CD14-positive monocyte (primary cell): ENCODE results near the gene APOC4. TPM values are rescaled to one million over a fixed set of nuclear protein-coding genes. Genes with fewer than 3 reads are reported as not detected.

Source experiments
- DNase-seq, 3 donors: peaks; one replicate each; pipeline ENCODE4 v3.0.0-alpha.2; 2011 to 2022
- H2AFZ ChIP-seq: 2 replicates; pipeline ENCODE4 v1.6.0; 2012; ENCODE audit warnings: mild to moderate bottlenecking, low read depth, low read length, inconsistent platforms; ENCODE audit not compliant: insufficient read depth, poor library complexity, severe bottlenecking
- H3K27ac ChIP-seq, 2 donors: 1 replicate in 1 of 2; 2 replicates in 1 of 2; pipeline ENCODE4 v1.5.1; 2012 to 2013; ENCODE audit warnings: low read length in 2 of 2, control low read depth in 1 of 2, inconsistent platforms in 1 of 2, low read depth in 1 of 2, mild to moderate bottlenecking in 1 of 2
- H3K27me3 ChIP-seq, 2 donors: one replicate each; pipeline versions ENCODE4 v1.6.0 to v1.6.1; 2011 to 2013; ENCODE audit warnings: low read length in 2 of 2; ENCODE audit not compliant: control insufficient read depth in 2 of 2, insufficient read depth in 2 of 2
- H3K36me3 ChIP-seq, 2 donors: replicated peaks in 1 of 2; 1 replicate in 1 of 2; 2 replicates in 1 of 2; pipeline versions ENCODE4 v1.5.1 to v1.6.1; 2012 to 2013; ENCODE audit warnings: low read length in 2 of 2, control low read depth in 1 of 2, inconsistent platforms in 1 of 2, mild to moderate bottlenecking in 1 of 2; ENCODE audit not compliant: insufficient read depth in 2 of 2, control insufficient read depth in 1 of 2
- H3K4me1 ChIP-seq, 2 donors: 1 replicate in 1 of 2; 2 replicates in 1 of 2; pipeline versions ENCODE4 v1.5.1 to v1.6.1; 2012 to 2013; ENCODE audit warnings: low read length in 2 of 2, control low read depth in 1 of 2, inconsistent platforms in 1 of 2, mild to moderate bottlenecking in 1 of 2, moderate library complexity in 1 of 2; ENCODE audit not compliant: insufficient read depth in 2 of 2, control insufficient read depth in 1 of 2
- H3K4me2 ChIP-seq: replicated peaks from 2 replicates; pipeline ENCODE3; 2012; ENCODE audit warnings: low read length, moderate library complexity, mild to moderate bottlenecking; ENCODE audit not compliant: poor library complexity, severe bottlenecking; ENCODE audit errors: extremely low read depth
- H3K4me3 ChIP-seq, 3 experiments: fragments of 200-600 bp in 1 of 3; sonication (generic) in 1 of 3; replicated peaks in 1 of 3; 1 replicate in 2 of 3; 2 replicates in 1 of 3; pipeline ENCODE4 v1.5.1; 2011 to 2013; ENCODE audit warnings: low read length in 3 of 3, mild to moderate bottlenecking in 3 of 3, control low read depth in 2 of 3, low read depth in 2 of 3, inconsistent platforms in 1 of 3, moderate library complexity in 1 of 3
- H3K79me2 ChIP-seq: 2 replicates; pipeline ENCODE4 v1.6.0; 2012; ENCODE audit warnings: mild to moderate bottlenecking, control low read depth, inconsistent platforms, low read length, moderate library complexity; ENCODE audit not compliant: insufficient read depth
- H3K9ac ChIP-seq: 2 replicates; pipeline ENCODE4 v1.6.0; 2017; ENCODE audit warnings: low read length, mild to moderate bottlenecking; ENCODE audit not compliant: insufficient read depth, poor library complexity, severe bottlenecking
- H3K9me3 ChIP-seq, 2 donors: replicated peaks in 1 of 2; 1 replicate in 1 of 2; 2 replicates in 1 of 2; pipeline versions ENCODE4 v1.5.1 to v1.6.1; 2012 to 2013; ENCODE audit warnings: low read length in 2 of 2, control low read depth in 1 of 2; ENCODE audit not compliant: control insufficient read depth in 1 of 2, insufficient read depth in 1 of 2
- H4K20me1 ChIP-seq: 2 replicates; pipeline ENCODE4 v1.6.0; 2012; ENCODE audit warnings: mild to moderate bottlenecking, low read length, control low read depth, moderate library complexity; ENCODE audit not compliant: insufficient read depth
- H3K27ac Mint-ChIP-seq, 7 donors: one replicate each; pipeline ENCODE4 v1.8.0; 2020; ENCODE audit warnings: mild to moderate bottlenecking in 7 of 7, mixed read lengths in 7 of 7, moderate library complexity in 6 of 7, inconsistent platforms in 2 of 7
- H3K27me3 Mint-ChIP-seq, 3 donors: one replicate each; pipeline ENCODE4 v1.8.0; 2021 to 2022; ENCODE audit warnings: low read depth in 3 of 3, mild to moderate bottlenecking in 3 of 3, mixed read lengths in 3 of 3, moderate library complexity in 3 of 3, inconsistent platforms in 1 of 3
- H3K36me3 Mint-ChIP-seq, 2 donors: one replicate each; pipeline ENCODE4 v1.8.0; 2020; ENCODE audit warnings: mixed read lengths in 2 of 2, inconsistent platforms in 1 of 2, mild to moderate bottlenecking in 1 of 2
- H3K4me1 Mint-ChIP-seq: one replicate; pipeline ENCODE4 v1.8.0; 2020; ENCODE audit warnings: mild to moderate bottlenecking, mixed read lengths
- H3K4me3 Mint-ChIP-seq, 2 donors: one replicate each; pipeline ENCODE4 v1.8.0; 2020; ENCODE audit warnings: mild to moderate bottlenecking in 2 of 2, mixed read lengths in 2 of 2, moderate library complexity in 1 of 2
- H3K9me3 Mint-ChIP-seq, 7 donors: one replicate each; pipeline ENCODE4 v1.8.0; 2020 to 2022; ENCODE audit warnings: mixed read lengths in 7 of 7, mild to moderate bottlenecking in 6 of 7, moderate library complexity in 6 of 7, inconsistent platforms in 2 of 7
- CTCF ChIP-seq: fragments of 200-600 bp; IDR thresholded peaks from one replicate; pipeline ENCODE4 v1.8.0; 2022; ENCODE audit warnings: antibody characterized with exemption, mild to moderate bottlenecking
- WGBS: methylation state at CpG from one replicate; pipeline ENCODE4 v1.1.5; 2013; ENCODE audit warnings: missing lambda C conversion rate; ENCODE audit not compliant: insufficient coverage; 5-methylcytosine and 5-hydroxymethylcytosine counted together
- intact Hi-C, 2 donors: fragments of 100-400 bp; cut with micrococcal nuclease; formaldehyde crosslinking; loops; one replicate each; pipeline versions ENCODE4 v1.15.0 to v1.15.1; 2023
- polyA plus RNA-seq, 3 donors: library from polyadenylated mRNA; depleted of rRNA in 1 of 3; unstranded in 2 of 3; stranded (reverse) in 1 of 3; fragments of 300-500 nt in 2 of 3; fragments of >200 nt in 1 of 3; fragmentation: Illumina TruSeq in 2 of 3; gene quantifications; 1 replicate in 2 of 3; 2 replicates in 1 of 3; pipeline ENCODE4 v1.2.3, GENCODE V29; 2012 to 2021

Gene APOC4
- polyA plus RNA-seq, 3 donors: not detected

- H3K9me3 ChIP-seq: no peaks in the 10 kb centered on the region
- no peak overlapping the region for H3K4me3 ChIP-seq
- Mint-ChIP-seq H3K4me1 (no peaks in the 10 kb centered on the region), H3K9me3 (peaks cover 0 to 2% (median 0%) of the 10 kb centered on the region in 7 donors), H3K36me3 (peaks cover 64 to 81% of the 10 kb centered on the region in 2 donors), H3K27me3 (peaks cover 0 to 3% (median 2%) of the 10 kb centered on the region in 3 donors), H3K27ac (peak overlapping the region in 1 of 7 donors; percentile 55), H3K4me3 (no peak overlapping the region)
- H2AFZ ChIP-seq: no peak overlapping the region
- intact Hi-C loops: no loop called here
- H3K27ac ChIP-seq: no peak overlapping the region
- 100% methylated on average over 1 of the region's 5 CpGs for WGBS
- no peaks in the 10 kb centered on the region for H3K4me1 ChIP-seq
- no peaks in the 10 kb centered on the region for H3K27me3 ChIP-seq
- H4K20me1 ChIP-seq: peaks cover 9% of the 10 kb centered on the region
- no peaks in the 10 kb centered on the region for H3K79me2 ChIP-seq
- H3K9ac ChIP-seq: no peak overlapping the region
- TF ChIP-seq CTCF: no peak
- no peak overlapping the region for H3K4me2 ChIP-seq
- H3K36me3 ChIP-seq: peaks cover 65 to 82% of the 10 kb centered on the region in 2 donors
- DNase-seq: no peak
Observed at GRCh38 chr19:44974857-44975256, 32.8 kb downstream of the APOC4 start.

GRCh38 chr19:44975444-44975843 lies 33.4 kb downstream of the APOC4 start:
- H3K79me2 ChIP-seq: no peaks in the 10 kb centered on the region
- no peak overlapping the region for H3K9ac ChIP-seq
- H3K27me3 ChIP-seq: no peaks in the 10 kb centered on the region
- no peak overlapping the region for H3K27ac ChIP-seq
- Mint-ChIP-seq H3K4me1 (no peaks in the 10 kb centered on the region), H3K27ac (peak overlapping the region in 1 of 7 donors; percentile 63), H3K36me3 (peaks cover 66 to 82% of the 10 kb centered on the region in 2 donors), H3K9me3 (peaks cover 0 to 2% (median 0%) of the 10 kb centered on the region in 7 donors), H3K27me3 (peaks cover 0 to 3% (median 2%) of the 10 kb centered on the region in 3 donors), H3K4me3 (no peak overlapping the region)
- no CpG with 5 or more reads among the region's 4 CpGs for WGBS
- H3K36me3 ChIP-seq: peaks cover 67 to 82% of the 10 kb centered on the region in 2 donors
- no peak for DNase-seq
- H3K4me2 ChIP-seq: no peak overlapping the region
- intact Hi-C loops: no loop called here
- no peak overlapping the region for H3K4me3 ChIP-seq
- no peaks in the 10 kb centered on the region for H3K4me1 ChIP-seq
- TF ChIP-seq CTCF: no peak
- peaks cover 5% of the 10 kb centered on the region for H4K20me1 ChIP-seq
- no peak overlapping the region for H2AFZ ChIP-seq
- no peaks in the 10 kb centered on the region for H3K9me3 ChIP-seq
